Gastrocnemius medialis (tissue), 4 donors: ENCODE measurements around the gene PDGFRB.

Experiments used
- CTCF ChIP-seq, 5 experiments: fragments of 450-650 bp in 3 of 5; fragments of 200-600 bp in 2 of 5; sonication (generic) in 2 of 5; IDR thresholded peaks in 4 of 5; conservative IDR thresholded peaks in 1 of 5; 1 replicate in 4 of 5; 2 replicates in 1 of 5; pipeline ENCODE4 v1.5.1; 2016 to 2019; ENCODE audit warnings: antibody characterized with exemption in 5 of 5, mild to moderate bottlenecking in 3 of 5, moderate library complexity in 3 of 5
- POLR2A ChIP-seq, 2 donors: fragments of 450-650 bp; IDR thresholded peaks; one replicate each; pipeline ENCODE4 v1.6.1; 2017; ENCODE audit warnings: antibody characterized with exemption in 2 of 2, mild to moderate bottlenecking in 2 of 2, moderate library complexity in 2 of 2

DNA sequence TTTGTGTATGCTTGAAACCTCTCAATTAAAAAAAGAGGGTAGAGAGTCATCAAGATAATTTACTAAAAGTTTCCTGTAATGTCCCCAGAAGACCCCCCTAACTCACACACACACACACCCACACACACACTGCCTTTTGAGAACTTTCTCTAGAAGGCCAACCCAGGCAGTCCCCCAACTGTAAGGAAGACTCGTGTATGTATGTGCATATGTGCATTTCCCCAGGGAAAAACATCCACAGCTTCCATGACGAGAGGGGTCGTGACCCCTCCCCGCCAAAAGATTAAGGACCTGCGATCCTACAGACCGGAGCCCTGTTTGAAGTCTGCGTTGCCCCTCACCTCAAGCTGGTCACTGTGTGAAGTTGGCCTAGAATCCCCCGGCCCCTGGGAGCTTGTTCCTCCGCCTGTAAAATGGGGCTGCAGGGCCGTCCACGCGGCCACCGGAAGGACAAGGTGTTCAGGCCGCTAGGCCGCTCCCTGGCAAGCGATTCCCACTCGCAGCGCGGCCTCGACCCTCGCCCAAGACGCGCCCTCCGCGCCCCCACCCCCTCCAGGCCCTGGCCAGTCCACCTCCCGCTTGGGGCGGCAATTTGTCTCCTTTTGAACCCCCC, 10.5 kb upstream of the PDGFRB start:
- TF ChIP-seq POLR2A (IDR thresholded peaks at IDR 0.05) (no peak), CTCF (IDR thresholded peaks at IDR 0.05 in 4 of 5, conservative IDR thresholded peaks at IDR 0.05 in 1 of 5) (no peak)
